GM23248 (cell line): ENCODE results near the gene MSH3. TPM values are rescaled to one million over a fixed set of nuclear protein-coding genes. Genes with fewer than 3 reads are reported as not detected.
"Not testable (repeated sequence)": the region's sequence is repeated elsewhere in the genome, so short reads cannot be mapped to it uniquely, and the experiment has no call there.

Source experiments
- DNase-seq: peaks from one replicate; pipeline ENCODE4 v3.0.0-alpha.2; 2015
- H2AFZ ChIP-seq: fragments of 200-600 bp; sonication (generic); 2 replicates; pipeline ENCODE4 v1.6.1; 2016; ENCODE audit warnings: antibody characterized with exemption
- H3F3A ChIP-seq: fragments of 200-600 bp; sonication (generic); 2 replicates; pipeline ENCODE4 v1.6.1; 2016; ENCODE audit warnings: mild to moderate bottlenecking, antibody characterized with exemption, mixed run types; ENCODE audit not compliant: insufficient read depth
- H3K27ac ChIP-seq: fragments of 200-600 bp; sonication (generic); 2 replicates; pipeline ENCODE4 v1.5.1; 2016; ENCODE audit warnings: mild to moderate bottlenecking
- H3K27me3 ChIP-seq: fragments of 200-600 bp; sonication (generic); replicated peaks from 2 replicates; pipeline ENCODE4 v1.6.1; 2016; ENCODE audit warnings: mild to moderate bottlenecking; ENCODE audit not compliant: insufficient read depth
- H3K36me3 ChIP-seq: fragments of 200-600 bp; sonication (generic); 2 replicates; pipeline ENCODE4 v1.6.1; 2016; ENCODE audit warnings: low read depth, mild to moderate bottlenecking
- H3K4me1 ChIP-seq: fragments of 200-600 bp; sonication (generic); 2 replicates; pipeline ENCODE4 v1.6.1; 2016; ENCODE audit warnings: mild to moderate bottlenecking; ENCODE audit not compliant: insufficient read depth
- H3K4me2 ChIP-seq: fragments of 200-600 bp; sonication (generic); one replicate; pipeline ENCODE4 v1.6.1; 2016; ENCODE audit warnings: mild to moderate bottlenecking; ENCODE audit not compliant: unreplicated experiment
- H3K4me3 ChIP-seq: fragments of 200-600 bp; sonication (generic); 2 replicates; pipeline ENCODE4 v1.5.1; 2016; ENCODE audit warnings: mild to moderate bottlenecking
- H3K79me2 ChIP-seq: fragments of 200-600 bp; sonication (generic); 2 replicates; pipeline ENCODE4 v1.6.1; 2016; ENCODE audit warnings: mild to moderate bottlenecking; ENCODE audit not compliant: insufficient read depth
- H3K9ac ChIP-seq: fragments of 200-600 bp; sonication (generic); 2 replicates; pipeline ENCODE4 v1.6.1; 2016; ENCODE audit warnings: mild to moderate bottlenecking
- H3K9me2 ChIP-seq: fragments of 200-600 bp; sonication (generic); 2 replicates; pipeline ENCODE4 v1.6.1; 2016; ENCODE audit warnings: mixed run types, mild to moderate bottlenecking, moderate library complexity; ENCODE audit not compliant: insufficient read depth
- H3K9me3 ChIP-seq: fragments of 200-600 bp; sonication (generic); one replicate; pipeline ENCODE4 v1.6.1; 2017; ENCODE audit warnings: low read depth
- H4K20me1 ChIP-seq: fragments of 200-600 bp; sonication (generic); 2 replicates; pipeline ENCODE4 v1.6.0; 2016; ENCODE audit not compliant: insufficient read depth
- EZH2 ChIP-seq: fragments of 200-600 bp; sonication (generic); IDR thresholded peaks from 2 replicates; pipeline ENCODE4 v1.6.1; 2018; ENCODE audit warnings: antibody characterized with exemption, mild to moderate bottlenecking; ENCODE audit not compliant: insufficient read depth, poor library complexity, severe bottlenecking
- EZH2phosphoT487 ChIP-seq: fragments of 200-600 bp; sonication (generic); IDR thresholded peaks from 2 replicates; pipeline ENCODE4 v1.6.1; 2018; ENCODE audit warnings: antibody characterized with exemption, moderate library complexity, mild to moderate bottlenecking, low read depth; ENCODE audit not compliant: insufficient read depth
- whole genome bisulfite sequencing, 2 experiments: methylation state at CpG; one replicate each; pipeline ENCODE4 v1.1.6; 2015 to 2017; ENCODE audit warnings: low lambda C conversion rate in 2 of 2, low coverage in 1 of 2; ENCODE audit errors: missing lambda C conversion rate in 2 of 2; 5-methylcytosine and 5-hydroxymethylcytosine counted together
- in situ Hi-C: fragments of 300-500 bp; cut with MboI; formaldehyde crosslinking; loops from 2 replicates; pipeline ENCODE4 v1.15.0; 2020
- polyA plus RNA-seq: library from polyadenylated mRNA; unstranded; fragments of >200 nt; fragmentation: Nextera tagmentation; extraction: Ambion mirVana; gene quantifications from 2 replicates; pipeline ENCODE4 v1.2.1, GENCODE V29; 2016
- total RNA-seq: library from RNA; depleted of rRNA; stranded (reverse); fragments of >200 nt; shearing (Covaris generic); gene quantifications from 2 replicates; pipeline ENCODE4 v1.2.3, GENCODE V29; 2014

MSH3 gene
- total and polyA plus RNA-seq, 2 experiments from 2014 or later = 11.7 to 14.0 TPM

- no peak for DNase-seq
Observed at GRCh38 chr5:80820685-80821084, 166.2 kb downstream of the MSH3 start.

GRCh38 chr5:80822640-80823039, 168.2 kb downstream of the MSH3 start:
- Histone ChIP-seq H3K79me2 (no peaks in the 10 kb centered on the region), H3K27me3 (no peaks in the 10 kb centered on the region), H3K9me2 (no peaks in the 10 kb centered on the region), H3K27ac (no peak overlapping the region), H3K9me3 (no peaks in the 10 kb centered on the region), H3K36me3 (no peaks in the 10 kb centered on the region), H3K9ac (no peak overlapping the region), H3K4me1 (no peaks in the 10 kb centered on the region), H4K20me1 (no peaks in the 10 kb centered on the region), H3K4me3 (no peak overlapping the region), H3K4me2 (no peak overlapping the region), H2AFZ (no peak overlapping the region), H3F3A (no peaks in the 10 kb centered on the region)
- in situ Hi-C loops = no loop called here
- no peak for TF ChIP-seq EZH2
- TF ChIP-seq EZH2phosphoT487 = no peak
- 100% methylated on average over 1 of the region's 1 CpG for whole genome bisulfite sequencing, 2 experiments
- DNase-seq = no peak

More at GRCh38 chr5:80820685-80821084, 166.2 kb downstream of the MSH3 start:
- no peaks in the 10 kb centered on the region for H3K27me3 ChIP-seq
- H3K9me2 ChIP-seq = no peaks in the 10 kb centered on the region
- no peak overlapping the region for H3K4me2 ChIP-seq
- no peaks in the 10 kb centered on the region for H3K79me2 ChIP-seq
- H3K36me3 ChIP-seq = no peaks in the 10 kb centered on the region
- no peaks in the 10 kb centered on the region for H4K20me1 ChIP-seq
- in situ Hi-C loops = no loop called here
- 93 to 98% methylated on average over 3 of the region's 3 CpGs for WGBS, 2 experiments
- no peak overlapping the region for H2AFZ ChIP-seq
- no peaks in the 10 kb centered on the region for H3F3A ChIP-seq
- H3K27ac ChIP-seq = no peak overlapping the region
- H3K4me1 ChIP-seq = no peaks in the 10 kb centered on the region
- H3K9me3 ChIP-seq = no peaks in the 10 kb centered on the region
- TF ChIP-seq EZH2phosphoT487 (no peak), EZH2 (no peak)
- H3K9ac ChIP-seq = no peak overlapping the region
- H3K4me3 ChIP-seq = no peak overlapping the region

GRCh38 chr5:80824159-80824558, 169.7 kb downstream of the MSH3 start:
- H3K4me3 ChIP-seq, H3K9me2 ChIP-seq, H3K79me2 ChIP-seq, H3K9ac ChIP-seq, DNase-seq, H3F3A ChIP-seq, H3K4me1 ChIP-seq, H2AFZ ChIP-seq, H3K9me3 ChIP-seq, H3K36me3 ChIP-seq, H4K20me1 ChIP-seq, in situ Hi-C loops, H3K27me3 ChIP-seq, H3K4me2 ChIP-seq, H3K27ac ChIP-seq: not testable (repeated sequence)
- 95% methylated on average over 21 of the region's 22 CpGs; no CpG with 5 or more reads in 1 of the 2 experiments for WGBS, 2 experiments

GRCh38 chr5:80825786-80826460, 171.5 kb downstream of the MSH3 start:
- in situ Hi-C loops = no loop called here
- DNase-seq = no peak
- WGBS, 2 experiments = 96 to 98% methylated on average over 2 of the region's 2 CpGs

GRCh38 chr5:80834710-80835109, 180.3 kb downstream of the MSH3 start:
- TF ChIP-seq EZH2 (no peak), EZH2phosphoT487 (no peak)
- in situ Hi-C loops = no loop called here
- no peaks in the 10 kb centered on the region for H3K9me3 ChIP-seq

More at GRCh38 chr5:80825786-80826460, 171.5 kb downstream of the MSH3 start:
- H3K9ac ChIP-seq = no peak overlapping the region
- no peak overlapping the region for H3K27ac ChIP-seq
- TF ChIP-seq EZH2 (no peak), EZH2phosphoT487 (no peak)
- H3F3A ChIP-seq = no peaks in the 10 kb centered on the region
- no peaks in the 10 kb centered on the region for H3K9me2 ChIP-seq
- H3K4me1 ChIP-seq = no peaks in the 10 kb centered on the region
- no peaks in the 10 kb centered on the region for H3K79me2 ChIP-seq
- no peak overlapping the region for H3K4me3 ChIP-seq
- H2AFZ ChIP-seq = no peak overlapping the region
- H3K4me2 ChIP-seq = no peak overlapping the region
- H3K9me3 ChIP-seq = no peaks in the 10 kb centered on the region
- no peaks in the 10 kb centered on the region for H3K36me3 ChIP-seq
- H4K20me1 ChIP-seq = no peaks in the 10 kb centered on the region
- no peaks in the 10 kb centered on the region for H3K27me3 ChIP-seq

More at GRCh38 chr5:80834710-80835109, 180.3 kb downstream of the MSH3 start:
- Histone ChIP-seq H3K27ac (no peak overlapping the region), H2AFZ (no peak overlapping the region), H3K4me3 (no peak overlapping the region), H3K36me3 (no peaks in the 10 kb centered on the region), H3K4me2 (no peak overlapping the region), H4K20me1 (no peaks in the 10 kb centered on the region), H3K27me3 (no peaks in the 10 kb centered on the region), H3K9me2 (no peaks in the 10 kb centered on the region), H3K79me2 (no peaks in the 10 kb centered on the region), H3F3A (no peaks in the 10 kb centered on the region), H3K9ac (no peak overlapping the region), H3K4me1 (no peaks in the 10 kb centered on the region)
- no peak for DNase-seq
